Neural crest cell (in vitro differentiated cells): ENCODE results near the gene NFATC1. TPM values are rescaled to one million over a fixed set of nuclear protein-coding genes. Genes with fewer than 3 reads are reported as not detected.
"Not testable (repeated sequence)": the region's sequence is repeated elsewhere in the genome, so short reads cannot be mapped to it uniquely, and the experiment has no call there.

Experiments used
- DNase-seq: peaks from one replicate; pipeline ENCODE4 v3.0.0; 2021; ENCODE audit warnings: low read depth, mixed read lengths, low spot score
- H3K27ac Mint-ChIP-seq: one replicate; pipeline ENCODE4 v1.8.0; 2021; ENCODE audit warnings: mild to moderate bottlenecking, mixed read lengths; ENCODE audit not compliant: unreplicated experiment
- H3K27me3 Mint-ChIP-seq: 2 replicates; pipeline ENCODE4 v1.8.0; 2021; ENCODE audit warnings: low read depth, mild to moderate bottlenecking, mixed read lengths
- H3K36me3 Mint-ChIP-seq: 2 replicates; pipeline ENCODE4 v1.8.0; 2021; ENCODE audit warnings: low read depth, mild to moderate bottlenecking, mixed read lengths
- H3K4me1 Mint-ChIP-seq: 2 replicates; pipeline ENCODE4 v1.8.0; 2021; ENCODE audit warnings: mixed read lengths
- H3K4me3 Mint-ChIP-seq: one replicate; pipeline ENCODE4 v1.8.0; 2021; ENCODE audit warnings: mild to moderate bottlenecking, mixed read lengths
- H3K9me3 Mint-ChIP-seq: 2 replicates; pipeline ENCODE4 v1.8.0; 2021; ENCODE audit warnings: mixed read lengths
- CTCF ChIP-seq: fragments of 200-600 bp; sonication (generic); conservative IDR thresholded peaks from 2 replicates; pipeline ENCODE4 v1.5.0; 2021; ENCODE audit warnings: antibody characterized with exemption, mild to moderate bottlenecking
- total RNA-seq: library from RNA; stranded (reverse); gene quantifications from 2 replicates; pipeline ENCODE4 v1.2.1, GENCODE V29; 2021

The NFATC1 gene
- total RNA-seq, 1 donor from 2014 or later = 2.4 TPM

GRCh38 chr18:79502782-79503181 lies 107.1 kb downstream of the NFATC1 start:
- Mint-ChIP-seq H3K4me1 (peaks cover 2% of the 10 kb centered on the region), H3K27ac (no peak overlapping the region), H3K4me3 (no peak overlapping the region), H3K36me3 (peaks cover 13% of the 10 kb centered on the region), H3K27me3 (no peaks in the 10 kb centered on the region), H3K9me3 (peaks cover 18% of the 10 kb centered on the region)
- no peak for DNase-seq
- TF ChIP-seq CTCF = no peak

DNA sequence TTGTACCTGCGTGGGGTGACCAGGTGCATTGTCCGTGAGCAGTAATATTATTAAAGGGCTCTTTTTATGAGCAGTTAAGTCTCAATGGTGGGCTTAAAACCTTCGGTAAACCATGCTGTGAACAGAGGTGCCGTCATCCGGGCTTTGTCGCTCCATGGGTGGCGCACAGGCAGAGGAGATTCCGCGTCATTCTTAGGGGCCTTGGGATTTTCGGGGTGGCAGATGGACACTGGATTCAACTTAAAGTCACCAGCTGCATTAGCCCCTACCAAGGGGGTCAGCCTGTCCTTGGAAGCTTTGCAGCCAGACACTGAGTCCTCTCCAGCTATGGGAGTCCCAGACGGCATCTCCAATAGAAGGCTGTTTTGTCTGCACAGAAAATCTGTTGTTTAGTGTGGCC lies 107.7 kb downstream of the NFATC1 start:
- TF ChIP-seq CTCF = no peak
- peaks cover under 1% of the 10 kb centered on the region for H3K4me1 Mint-ChIP-seq
- no peak overlapping the region for H3K27ac Mint-ChIP-seq
- H3K36me3 Mint-ChIP-seq = peaks cover 7% of the 10 kb centered on the region
- no peak for DNase-seq
- H3K4me3 Mint-ChIP-seq = no peak overlapping the region
- peaks cover 3% of the 10 kb centered on the region for H3K27me3 Mint-ChIP-seq
- H3K9me3 Mint-ChIP-seq = peaks cover 13% of the 10 kb centered on the region

GRCh38 chr18:79504034-79504433 lies 108.3 kb downstream of the NFATC1 start:
- Mint-ChIP-seq H3K4me3 (no peak overlapping the region), H3K4me1 (peaks cover 6% of the 10 kb centered on the region), H3K27me3 (peaks cover 7% of the 10 kb centered on the region), H3K27ac (no peak overlapping the region), H3K36me3 (peaks cover 3% of the 10 kb centered on the region), H3K9me3 (peaks cover 8% of the 10 kb centered on the region)
- no peak for TF ChIP-seq CTCF
- no peak for DNase-seq

GRCh38 chr18:79504495-79504894 lies 108.8 kb downstream of the NFATC1 start:
- not testable (repeated sequence) for H3K4me1 Mint-ChIP-seq, DNase-seq, H3K9me3 Mint-ChIP-seq, H3K27me3 Mint-ChIP-seq, H3K4me3 Mint-ChIP-seq, H3K36me3 Mint-ChIP-seq, H3K27ac Mint-ChIP-seq

- not testable (repeated sequence) for H3K27me3 Mint-ChIP-seq, DNase-seq, H3K9me3 Mint-ChIP-seq, H3K4me3 Mint-ChIP-seq, H3K4me1 Mint-ChIP-seq, H3K27ac Mint-ChIP-seq, H3K36me3 Mint-ChIP-seq
Observed at GRCh38 chr18:79505465-79505864, 109.7 kb downstream of the NFATC1 start.

DNA sequence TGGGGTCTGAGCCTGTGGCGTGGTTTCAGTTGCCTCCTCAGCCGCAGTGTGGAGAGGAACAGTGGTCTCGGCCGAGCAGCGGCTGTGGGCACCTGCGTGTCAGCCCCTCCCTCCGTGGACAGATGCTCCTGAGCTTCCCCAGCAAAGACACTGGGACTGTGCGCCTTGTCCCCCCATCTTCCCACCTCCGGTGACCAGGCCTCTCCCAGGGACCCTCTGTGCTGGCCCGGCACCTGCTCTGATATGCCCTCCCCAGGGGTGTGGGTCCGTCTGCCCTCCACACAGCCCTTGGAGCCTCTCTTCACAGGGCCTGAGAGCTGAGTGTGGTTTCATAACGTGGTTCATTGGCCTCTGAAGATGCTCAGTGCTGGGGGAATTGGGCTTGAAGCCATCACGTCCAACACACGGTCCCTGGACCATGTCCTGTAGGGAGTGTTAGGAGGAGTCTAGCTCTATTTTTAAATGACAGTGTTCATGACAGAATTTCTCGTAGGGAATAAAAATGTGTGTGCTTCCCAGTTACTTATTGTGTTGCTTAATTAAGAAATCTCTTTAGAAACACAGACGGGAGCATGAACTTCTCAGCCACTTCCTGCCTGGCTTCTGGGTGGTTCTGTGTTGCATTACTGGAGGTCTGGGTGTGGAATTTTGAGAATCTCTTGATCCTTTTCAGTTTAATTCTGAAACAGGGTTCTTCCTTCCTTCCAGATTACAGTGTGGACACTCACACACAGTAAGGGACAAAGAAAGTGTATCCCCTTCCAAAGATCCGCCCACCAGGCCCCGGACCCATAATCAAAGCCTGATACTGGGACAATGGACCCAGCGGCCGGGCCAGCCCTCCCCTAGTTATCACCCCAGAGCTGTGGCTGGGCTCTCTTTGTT lies 110.7 kb downstream of the NFATC1 start:
- Mint-ChIP-seq H3K4me1 (peaks cover 6% of the 10 kb centered on the region), H3K4me3 (no peak overlapping the region), H3K36me3 (no peaks in the 10 kb centered on the region), H3K27ac (peak overlapping the region; percentile 37), H3K27me3 (peaks cover 7% of the 10 kb centered on the region), H3K9me3 (no peaks in the 10 kb centered on the region)
- no peak for TF ChIP-seq CTCF
- DNase-seq = no peak
